IMR-90 (cell line): Measurements from ENCODE around the gene GNAO1. TPM values are rescaled to one million over a fixed set of nuclear protein-coding genes. Genes with fewer than 3 reads are reported as not detected.

Source experiments
- ATAC-seq: fragments of 200-7000 bp; cut with Tn5 transposase; 2 replicates; pipeline ENCODE4 v1.9.1; 2020; ENCODE audit warnings: low read depth, mild to moderate bottlenecking, moderate library complexity
- BruUV-seq: library from RNA; stranded (reverse); fragments of 400-500 nt; replicated peaks from 2 replicates; lab custom pipeline; 2021; lab: Mats Ljungman, UMichigan
- CTCF ChIA-PET: fragments of 300-600 bp; formaldehyde crosslinking; extraction: SDS; loops from one replicate; lab custom pipeline; 2021; ENCODE audit warnings: antibody characterized with exemption; lab: Yijun Ruan, JAX
- POLR2A ChIA-PET: fragments of 300-600 bp; sonication (Branson Sonifier 250); formaldehyde crosslinking; loops from one replicate; lab custom pipeline; 2022; ENCODE audit warnings: antibody characterized with exemption; ENCODE audit not compliant: unreplicated experiment; lab: Charles Lee
- DNase-seq: peaks from one replicate; pipeline ENCODE4 v3.0.0; 2013
- H2AFZ ChIP-seq: replicated peaks from 2 replicates; pipeline ENCODE3; 2013; ENCODE audit warnings: low read length, mild to moderate bottlenecking; ENCODE audit not compliant: poor library complexity
- H2AK5ac ChIP-seq: 2 replicates; pipeline ENCODE4 v1.6.1; 2013; ENCODE audit warnings: low read depth, low read length, inconsistent platforms
- H2AK9ac ChIP-seq: replicated peaks from 2 replicates; pipeline ENCODE3; 2013; ENCODE audit warnings: mild to moderate bottlenecking, low read depth, low read length, moderate library complexity; ENCODE audit not compliant: poor library complexity
- H2BK120ac ChIP-seq: 2 replicates; pipeline ENCODE4 v1.6.1; 2013; ENCODE audit warnings: low read depth, low read length, inconsistent platforms
- H2BK15ac ChIP-seq: 3 replicates; pipeline ENCODE4 v1.6.1; 2013; ENCODE audit warnings: low read depth, low read length, inconsistent platforms
- H2BK20ac ChIP-seq: 2 replicates; pipeline ENCODE4 v1.6.1; 2013; ENCODE audit warnings: low read depth, mild to moderate bottlenecking, inconsistent platforms, low read length, moderate library complexity
- H2BK5ac ChIP-seq: 2 replicates; pipeline ENCODE4 v1.6.1; 2013; ENCODE audit warnings: mild to moderate bottlenecking, low read depth, low read length, inconsistent platforms; ENCODE audit not compliant: poor library complexity, severe bottlenecking
- H3K14ac ChIP-seq: replicated peaks from 2 replicates; pipeline ENCODE4 v1.6.1; 2013; ENCODE audit warnings: low read depth, low read length, inconsistent platforms
- H3K18ac ChIP-seq: 2 replicates; pipeline ENCODE4 v1.6.1; 2013; ENCODE audit warnings: low read depth, low read length, control low read depth
- H3K23ac ChIP-seq: 2 replicates; pipeline ENCODE4 v1.6.1; 2013; ENCODE audit warnings: low read depth, low read length, inconsistent platforms
- H3K27ac ChIP-seq: 2 replicates; pipeline ENCODE4 v1.5.1; 2013; ENCODE audit warnings: mild to moderate bottlenecking, control low read depth, low read length; ENCODE audit not compliant: insufficient read depth
- H3K27me3 ChIP-seq: 2 replicates; pipeline ENCODE4 v1.6.1; 2013; ENCODE audit warnings: low read length; ENCODE audit not compliant: control insufficient read depth, insufficient read depth
- H3K36me3 ChIP-seq: 2 replicates; pipeline ENCODE4 v1.6.1; 2013; ENCODE audit warnings: low read length, mixed read lengths; ENCODE audit not compliant: control insufficient read depth, insufficient read depth
- H3K4ac ChIP-seq: 2 replicates; pipeline ENCODE4 v1.6.1; 2013; ENCODE audit warnings: low read depth, low read length, inconsistent platforms
- H3K4me1 ChIP-seq: 2 replicates; pipeline ENCODE4 v1.6.1; 2013; ENCODE audit warnings: low read length, mixed read lengths; ENCODE audit not compliant: control insufficient read depth, insufficient read depth
- H3K4me2 ChIP-seq: 2 replicates; pipeline ENCODE4 v1.6.1; 2013; ENCODE audit warnings: low read depth, mild to moderate bottlenecking, control low read depth, low read length, moderate library complexity
- H3K4me3 ChIP-seq: 2 replicates; pipeline ENCODE4 v1.5.1; 2013; ENCODE audit warnings: low read depth, mild to moderate bottlenecking, control low read depth, low read length, moderate library complexity; ENCODE audit not compliant: insufficient read depth
- H3K56ac ChIP-seq: 2 replicates; pipeline ENCODE4 v1.6.1; 2013; ENCODE audit warnings: low read length, inconsistent platforms; ENCODE audit not compliant: insufficient read depth; ENCODE audit errors: extremely low read depth
- H3K79me1 ChIP-seq, 2 experiments: 2 replicates each; pipeline ENCODE4 v1.6.1; 2013; ENCODE audit warnings: low read length in 2 of 2, inconsistent platforms in 1 of 2, low read depth in 1 of 2
- H3K9ac ChIP-seq: 2 replicates; pipeline ENCODE4 v1.6.1; 2013; ENCODE audit warnings: low read depth, low read length, control low read depth
- H3K9me1 ChIP-seq: 2 replicates; pipeline ENCODE4 v1.6.1; 2013; ENCODE audit warnings: low read length, inconsistent platforms; ENCODE audit not compliant: insufficient read depth
- H3K9me3 ChIP-seq: 2 replicates; pipeline ENCODE4 v1.6.1; 2013; ENCODE audit warnings: low read length; ENCODE audit not compliant: control insufficient read depth, insufficient read depth
- H4K20me1 ChIP-seq: 2 replicates; pipeline ENCODE4 v1.6.1; 2013; ENCODE audit warnings: low read length, inconsistent platforms; ENCODE audit not compliant: insufficient read depth
- H4K5ac ChIP-seq: 2 replicates; pipeline ENCODE4 v1.6.1; 2013; ENCODE audit warnings: mild to moderate bottlenecking, low read depth, low read length, control low read depth
- H4K8ac ChIP-seq, 2 experiments: 2 replicates each; pipeline ENCODE4 v1.6.1; 2013; ENCODE audit warnings: low read depth in 2 of 2, low read length in 2 of 2, control low read depth in 1 of 2, inconsistent platforms in 1 of 2
- H4K91ac ChIP-seq: 2 replicates; pipeline ENCODE4 v1.6.1; 2013; ENCODE audit warnings: low read depth, low read length, inconsistent platforms; ENCODE audit not compliant: insufficient read depth
- CEBPB ChIP-seq: IDR thresholded peaks from 2 replicates; pipeline ENCODE4 v1.6.1; 2012; ENCODE audit warnings: low read depth, low read length, improper control_type of control experiment
- CHD1 ChIP-seq: IDR thresholded peaks from 2 replicates; pipeline ENCODE4 v1.6.1; 2012; ENCODE audit warnings: low read depth, low read length, improper control_type of control experiment
- CTCF ChIP-seq: conservative IDR thresholded peaks from 2 replicates; pipeline ENCODE4 v1.5.1; 2012; ENCODE audit warnings: mild to moderate bottlenecking, low read depth, low read length, improper control_type of control experiment
- FOS ChIP-seq: fragments of 150-350 bp; IDR thresholded peaks from 2 replicates; pipeline ENCODE4 v1.6.1; 2016; ENCODE audit warnings: low read depth, low read length
- MAFK ChIP-seq: IDR thresholded peaks from 2 replicates; pipeline ENCODE4 v1.6.1; 2012; ENCODE audit warnings: low read depth, low read length, improper control_type of control experiment
- MAZ ChIP-seq: IDR thresholded peaks from 2 replicates; pipeline ENCODE4 v1.6.1; 2012; ENCODE audit warnings: low read depth, mild to moderate bottlenecking, low read length, improper control_type of control experiment, moderate library complexity, borderline replicate concordance
- MXI1 ChIP-seq: IDR thresholded peaks from 2 replicates; pipeline ENCODE4 v1.6.1; 2012; ENCODE audit warnings: low read depth, mild to moderate bottlenecking, low read length, moderate library complexity, borderline replicate concordance
- NFE2L2 ChIP-seq: fragments of 150-350 bp; IDR thresholded peaks from 2 replicates; pipeline ENCODE4 v1.6.1; 2016; ENCODE audit warnings: low read depth, mild to moderate bottlenecking, low read length
- POLR2A ChIP-seq: IDR thresholded peaks from 2 replicates; pipeline ENCODE4 v1.6.1; 2012; ENCODE audit warnings: mild to moderate bottlenecking, low read depth, low read length
- RAD21 ChIP-seq: IDR thresholded peaks from 2 replicates; pipeline ENCODE4 v1.6.1; 2012; ENCODE audit warnings: low read length, improper control_type of control experiment
- USF2 ChIP-seq: fragments of 150-350 bp; IDR thresholded peaks from 2 replicates; pipeline ENCODE4 v1.6.1; 2017; ENCODE audit warnings: mild to moderate bottlenecking, antibody characterized with exemption, low read length, low read depth
- WGBS, 2 experiments: methylation state at CpG; one replicate each; pipeline versions ENCODE4 v1.1.5 to v1.1.7; 2013; ENCODE audit warnings: missing lambda C conversion rate in 2 of 2; ENCODE audit not compliant: insufficient read length in 1 of 2; ENCODE audit errors: extremely low coverage in 2 of 2; 5-methylcytosine and 5-hydroxymethylcytosine counted together
- dilution Hi-C: fragments of 300-500 bp; cut with HindIII; formaldehyde crosslinking; loops from one replicate; pipeline ENCODE4 v1.14.3; 2018; ENCODE audit warnings: low sequenced_read_pairs; ENCODE audit not compliant: unreplicated experiment
- in situ Hi-C: fragments of 300-500 bp; cut with MboI; formaldehyde crosslinking; loops from 3 replicates; pipeline ENCODE4 v1.14.3; 2019; ENCODE audit warnings: low sequenced_read_pairs, inconsistent platforms, mixed read lengths
- intact Hi-C: fragments of 100-400 bp; cut with micrococcal nuclease; formaldehyde crosslinking; loops from 2 replicates; pipeline ENCODE4 v1.10.0; 2022
- polyA plus RNA-seq, 3 experiments: library from polyadenylated mRNA; depleted of rRNA; stranded (reverse); fragments of >200 nt; gene quantifications; 2 replicates each; pipeline ENCODE4 v1.2.3, GENCODE V29; 2012; ENCODE audit warnings: low replicate concordance in 1 of 3
- total RNA-seq: library from RNA; depleted of rRNA; stranded (reverse); fragments of >200 nt; gene quantifications from 2 replicates; pipeline ENCODE4 v1.2.3, GENCODE V29; 2012
- TF ChIP-seq, protein P1 (sequence below): fragments of 150-350 bp; IDR thresholded peaks from 2 replicates; pipeline ENCODE4 v1.6.1; 2016; ENCODE audit warnings: low read depth, mild to moderate bottlenecking, low read length, moderate library complexity, borderline replicate concordance

GNAO1 gene
- total and polyA plus RNA-seq, 2 of the 4 experiments (the other 2 are of a cell fraction): under 0.01 to 0.07 TPM

DNA sequence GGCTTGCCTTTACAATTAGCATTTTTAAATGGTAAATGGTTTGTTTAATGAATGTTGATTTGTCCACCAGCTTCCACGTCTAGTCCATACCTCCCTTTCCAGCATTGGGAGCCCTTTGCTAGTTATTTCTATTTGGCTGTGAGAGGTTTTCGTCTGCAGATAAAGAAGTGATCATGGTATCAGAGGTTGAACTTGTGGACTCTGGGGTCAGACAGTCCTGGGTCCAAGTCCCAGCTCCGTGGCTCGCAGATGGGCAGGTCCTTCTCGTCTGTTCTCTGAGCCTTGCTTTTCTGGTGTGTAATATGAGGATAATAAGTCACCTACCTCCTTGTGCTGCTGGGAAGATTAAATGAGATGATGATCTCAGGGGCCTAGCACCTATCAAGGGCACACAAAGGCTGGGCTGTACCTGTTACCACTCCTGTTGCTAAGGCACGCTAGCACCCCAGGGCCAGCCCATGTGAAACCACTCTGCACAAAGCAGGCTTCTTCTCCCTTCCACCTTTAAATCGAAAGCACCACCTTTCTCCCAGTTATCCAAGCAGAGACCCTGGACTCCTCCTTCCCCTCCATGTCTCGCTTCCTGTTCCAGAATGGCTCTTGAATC lies 103.9 kb downstream of the GNAO1 start:
- Histone ChIP-seq H2AK5ac (peak overlapping the region; percentile 86), H4K91ac (peak overlapping the region; percentile 71), H2BK120ac (peak overlapping the region; percentile 97), H3K4me1 (peaks cover 8% of the 10 kb centered on the region), H2BK20ac (peak overlapping the region; percentile 97), H3K23ac (peak overlapping the region; percentile 10), H3K4me3 (no peak overlapping the region), H3K9me3 (no peaks in the 10 kb centered on the region), H3K79me1 (no peaks in the 10 kb centered on the region), H3K18ac (peak overlapping the region; percentile 80), H3K9me1 (peaks cover 14% of the 10 kb centered on the region), H4K5ac (peak overlapping the region; percentile 64), H4K8ac (peak overlapping the region; percentile 55 to 74), H3K36me3 (no peaks in the 10 kb centered on the region), H2BK5ac (peak overlapping the region; percentile 81), H3K27ac (peak overlapping the region; percentile 41; the same call in 1 of the 2 replicates), H3K4me2 (no peak overlapping the region), H3K4ac (peak overlapping the region; percentile 95), H3K56ac (peak overlapping the region; percentile 37; the same call in 1 of the 2 replicates), H3K14ac (peak overlapping the region; percentile 91), H3K27me3 (peaks cover 5% of the 10 kb centered on the region; the same call in 1 of the 2 replicates), H3K9ac (no peak overlapping the region; the same call in 1 of the 2 replicates), H2BK15ac (peak overlapping the region; percentile 91), H2AK9ac (peak overlapping the region; percentile 88), H4K20me1 (no peaks in the 10 kb centered on the region), H2AFZ (peak overlapping the region; percentile 24)
- dilution Hi-C loops (no loop called here), intact Hi-C loops (no loop called here), in situ Hi-C loops (no loop called here)
- peak; percentile 6 for DNase-seq
- ChIA-PET POLR2A (no interaction called here), CTCF (no interaction called here)
- ATAC-seq: peak; percentile 49
- TF ChIP-seq CTCF (no peak), MXI1 (no peak), CHD1 (no peak), RAD21 (no peak), CEBPB (no peak), POLR2A (no peak), FOS (no peak), MAFK (no peak), MAZ (no peak), USF2 (no peak), NFE2L2 (no peak)
- TF ChIP-seq, protein P1, sequence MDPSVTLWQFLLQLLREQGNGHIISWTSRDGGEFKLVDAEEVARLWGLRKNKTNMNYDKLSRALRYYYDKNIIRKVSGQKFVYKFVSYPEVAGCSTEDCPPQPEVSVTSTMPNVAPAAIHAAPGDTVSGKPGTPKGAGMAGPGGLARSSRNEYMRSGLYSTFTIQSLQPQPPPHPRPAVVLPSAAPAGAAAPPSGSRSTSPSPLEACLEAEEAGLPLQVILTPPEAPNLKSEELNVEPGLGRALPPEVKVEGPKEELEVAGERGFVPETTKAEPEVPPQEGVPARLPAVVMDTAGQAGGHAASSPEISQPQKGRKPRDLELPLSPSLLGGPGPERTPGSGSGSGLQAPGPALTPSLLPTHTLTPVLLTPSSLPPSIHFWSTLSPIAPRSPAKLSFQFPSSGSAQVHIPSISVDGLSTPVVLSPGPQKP: no peak
- BruUV-seq: no TSS peak
- 100% methylated on average over 1 of the region's 8 CpGs; no CpG with 5 or more reads in 1 of the 2 experiments for WGBS, 2 experiments
